SK-N-SH treated with all-trans-retinoic acid at 6 μM for 48 hours (cell line): Measurements from ENCODE around the gene PAK4.

Source experiments
- ARNTL ChIP-seq: fragments of 450-650 bp; formaldehyde crosslinking; IDR thresholded peaks from 2 replicates; pipeline ENCODE4 v1.5.0; 2020; ENCODE audit warnings: low read depth, mild to moderate bottlenecking, moderate library complexity, borderline replicate concordance
- GLIS3 ChIP-seq: fragments of 250-450 bp; sonication (Bioruptor Pico); IDR thresholded peaks from 2 replicates; pipeline ENCODE4 v1.5.0; 2020; ENCODE audit warnings: mild to moderate bottlenecking, moderate library complexity
- OSR1 ChIP-seq: fragments of 250-450 bp; sonication (Bioruptor Pico); IDR thresholded peaks from 2 replicates; pipeline ENCODE4 v1.8.0; 2022; ENCODE audit warnings: moderate library complexity, mild to moderate bottlenecking, inconsistent platforms
- PATZ1 ChIP-seq: fragments of 250-450 bp; sonication (Bioruptor Pico); IDR thresholded peaks from 2 replicates; pipeline ENCODE4 v1.8.0; 2020; ENCODE audit warnings: mild to moderate bottlenecking, moderate library complexity, borderline replicate concordance
- TOX ChIP-seq: fragments of 250-450 bp; sonication (Bioruptor Pico); IDR thresholded peaks from 2 replicates; pipeline ENCODE4 v1.8.0; 2021; ENCODE audit warnings: mild to moderate bottlenecking, moderate library complexity, borderline replicate concordance
- ZFP3 ChIP-seq: fragments of 250-450 bp; sonication (Bioruptor Pico); IDR thresholded peaks from 2 replicates; pipeline ENCODE4 v1.5.0; 2020; ENCODE audit warnings: mild to moderate bottlenecking, moderate library complexity
- TF ChIP-seq, protein P1 (sequence below): fragments of 250-450 bp; sonication (Bioruptor Pico); IDR thresholded peaks from 2 replicates; pipeline ENCODE4 v1.5.1; 2020; ENCODE audit warnings: low read depth, mild to moderate bottlenecking, moderate library complexity

DNA sequence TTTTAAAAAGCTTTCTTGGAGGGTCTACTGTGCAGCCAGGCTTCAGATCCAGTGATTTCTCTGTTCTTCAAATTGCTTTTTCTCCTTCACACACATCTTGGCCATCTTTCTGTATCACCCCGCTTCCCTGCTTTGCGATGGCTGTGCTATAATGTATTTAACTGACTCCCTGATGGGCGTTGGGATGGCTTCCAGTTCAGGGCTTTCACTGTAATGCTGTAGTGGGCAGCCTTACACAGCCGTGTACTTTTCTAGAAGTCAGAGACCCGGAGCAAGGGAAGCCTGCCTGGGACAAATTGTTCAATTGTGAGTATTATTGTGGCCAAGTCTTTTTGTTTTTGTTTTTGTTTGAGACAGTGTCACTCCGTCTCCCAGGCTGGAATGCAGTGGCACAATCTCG lies 19.4 kb upstream of the PAK4 start:
- TF ChIP-seq TOX (no peak), GLIS3 (no peak), ARNTL (CRISPR knock-in tag) (no peak), PATZ1 (no peak), OSR1 (no peak), ZFP3 (no peak)
- TF ChIP-seq, protein P1, sequence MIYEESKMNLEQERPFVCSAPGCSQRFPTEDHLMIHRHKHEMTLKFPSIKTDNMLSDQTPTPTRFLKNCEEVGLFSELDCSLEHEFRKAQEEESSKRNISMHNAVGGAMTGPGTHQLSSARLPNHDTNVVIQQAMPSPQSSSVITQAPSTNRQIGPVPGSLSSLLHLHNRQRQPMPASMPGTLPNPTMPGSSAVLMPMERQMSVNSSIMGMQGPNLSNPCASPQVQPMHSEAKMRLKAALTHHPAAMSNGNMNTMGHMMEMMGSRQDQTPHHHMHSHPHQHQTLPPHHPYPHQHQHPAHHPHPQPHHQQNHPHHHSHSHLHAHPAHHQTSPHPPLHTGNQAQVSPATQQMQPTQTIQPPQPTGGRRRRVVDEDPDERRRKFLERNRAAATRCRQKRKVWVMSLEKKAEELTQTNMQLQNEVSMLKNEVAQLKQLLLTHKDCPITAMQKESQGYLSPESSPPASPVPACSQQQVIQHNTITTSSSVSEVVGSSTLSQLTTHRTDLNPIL (CRISPR knock-in tag): no peak
